A673 (cell line): ENCODE measurements around the gene IRGC. TPM values are rescaled to one million over a fixed set of nuclear protein-coding genes. Genes with fewer than 3 reads are reported as not detected.

Experiments
- BruUV-seq: library from RNA; stranded (reverse); fragments of 400-500 nt; replicated peaks from 2 replicates; lab custom pipeline; 2021; lab: Mats Ljungman, UMichigan
- CTCF ChIA-PET: fragments of 300-600 bp; sonication (Branson Sonifier 250); formaldehyde crosslinking; loops from one replicate; lab custom pipeline; 2022; ENCODE audit warnings: antibody characterized with exemption; lab: Charles Lee
- POLR2A ChIA-PET: fragments of 300-600 bp; sonication (Branson Sonifier 250); formaldehyde crosslinking; loops from one replicate; lab custom pipeline; 2022; ENCODE audit warnings: antibody characterized with exemption; ENCODE audit not compliant: low non-redundant PET; lab: Charles Lee
- DNase-seq: peaks from one replicate; pipeline ENCODE4 v3.0.0-alpha.2; 2015; ENCODE audit warnings: low spot score
- H3K27ac ChIP-seq: fragments of 200-600 bp; sonication (generic); 2 replicates; pipeline ENCODE4 v1.5.1; 2016; ENCODE audit warnings: mixed run types, low read depth, mild to moderate bottlenecking, mixed read lengths, antibody characterized with exemption, low read length; ENCODE audit not compliant: poor library complexity, severe bottlenecking
- H3K27me3 ChIP-seq: fragments of 200-600 bp; sonication (generic); replicated peaks from 2 replicates; pipeline ENCODE4 v1.6.1; 2017; ENCODE audit warnings: mixed run types, low read depth, mild to moderate bottlenecking, mixed read lengths, antibody characterized with exemption, low read length; ENCODE audit not compliant: insufficient read depth, poor library complexity
- H3K36me3 ChIP-seq: fragments of 200-600 bp; sonication (generic); 2 replicates; pipeline ENCODE4 v1.6.1; 2016; ENCODE audit warnings: mixed run types, mild to moderate bottlenecking, mixed read lengths, antibody characterized with exemption, low read length; ENCODE audit not compliant: insufficient read depth, poor library complexity, severe bottlenecking
- H3K4me1 ChIP-seq: fragments of 200-600 bp; sonication (generic); 2 replicates; pipeline ENCODE4 v1.6.1; 2017; ENCODE audit warnings: mixed run types, mild to moderate bottlenecking, mixed read lengths, antibody characterized with exemption, low read length; ENCODE audit not compliant: insufficient read depth, poor library complexity, severe bottlenecking
- H3K4me3 ChIP-seq: fragments of 200-600 bp; sonication (generic); 2 replicates; pipeline ENCODE4 v1.5.1; 2016; ENCODE audit warnings: low read depth, mixed run types, mild to moderate bottlenecking, mixed read lengths, low read length; ENCODE audit not compliant: poor library complexity, severe bottlenecking
- H3K9me3 ChIP-seq: fragments of 200-600 bp; sonication (generic); 2 replicates; pipeline ENCODE4 v1.6.1; 2016; ENCODE audit warnings: mixed run types, low read depth, mild to moderate bottlenecking, mixed read lengths, antibody characterized with exemption, low read length; ENCODE audit not compliant: poor library complexity, severe bottlenecking
- EZH2 ChIP-seq: fragments of 200-600 bp; sonication (generic); IDR thresholded peaks from 2 replicates; pipeline ENCODE4 v1.6.1; 2017; ENCODE audit warnings: borderline replicate concordance, low read depth, mild to moderate bottlenecking, mixed read lengths, antibody characterized with exemption, low read length; ENCODE audit not compliant: poor library complexity, severe bottlenecking
- intact Hi-C: fragments of 100-400 bp; cut with micrococcal nuclease; formaldehyde crosslinking; loops from one replicate; pipeline ENCODE4 v1.10.0; 2022; ENCODE audit not compliant: unreplicated experiment
- total RNA-seq: library from RNA; stranded (reverse); gene quantifications from 2 replicates; pipeline ENCODE4 v1.2.3, GENCODE V29; 2021
- TF ChIP-seq, protein P1 (sequence below): fragments of 300-800, 200-600 bp; sonication (generic); conservative IDR thresholded peaks from 2 replicates; pipeline ENCODE4 v1.5.1; 2017; ENCODE audit warnings: low read depth, mild to moderate bottlenecking, antibody characterized with exemption, low read length, moderate library complexity, mixed read lengths

Gene IRGC
- total RNA-seq, 1 experiment from 2014 or later = not detected

DNA sequence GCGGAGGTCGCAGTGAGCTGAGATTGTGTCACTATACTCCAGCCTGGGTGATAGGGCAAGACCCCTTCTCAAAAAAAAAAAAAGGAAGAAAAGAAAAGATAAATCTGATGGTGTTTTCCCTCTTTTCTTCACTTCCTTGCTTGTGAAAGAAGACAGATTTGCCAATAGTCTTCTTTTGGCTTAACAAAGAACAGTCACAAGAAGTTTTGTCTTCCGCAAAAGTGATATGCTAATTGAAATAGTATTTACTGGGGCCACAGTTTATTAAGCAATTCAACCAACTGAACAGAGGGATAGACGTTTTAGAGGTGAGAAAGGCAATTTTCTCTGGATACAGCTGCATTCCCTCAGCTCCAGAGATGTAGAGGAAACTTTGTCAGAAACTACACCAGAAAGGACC lies 23.0 kb upstream of the IRGC start:
- Histone ChIP-seq H3K27me3 (no peaks in the 10 kb centered on the region), H3K9me3 (peaks cover 15% of the 10 kb centered on the region), H3K27ac (no peak overlapping the region), H3K4me1 (no peaks in the 10 kb centered on the region), H3K36me3 (no peaks in the 10 kb centered on the region), H3K4me3 (no peak overlapping the region)
- intact Hi-C loops = no loop called here
- no peak for DNase-seq
- no peak for TF ChIP-seq EZH2
- TF ChIP-seq, protein P1, sequence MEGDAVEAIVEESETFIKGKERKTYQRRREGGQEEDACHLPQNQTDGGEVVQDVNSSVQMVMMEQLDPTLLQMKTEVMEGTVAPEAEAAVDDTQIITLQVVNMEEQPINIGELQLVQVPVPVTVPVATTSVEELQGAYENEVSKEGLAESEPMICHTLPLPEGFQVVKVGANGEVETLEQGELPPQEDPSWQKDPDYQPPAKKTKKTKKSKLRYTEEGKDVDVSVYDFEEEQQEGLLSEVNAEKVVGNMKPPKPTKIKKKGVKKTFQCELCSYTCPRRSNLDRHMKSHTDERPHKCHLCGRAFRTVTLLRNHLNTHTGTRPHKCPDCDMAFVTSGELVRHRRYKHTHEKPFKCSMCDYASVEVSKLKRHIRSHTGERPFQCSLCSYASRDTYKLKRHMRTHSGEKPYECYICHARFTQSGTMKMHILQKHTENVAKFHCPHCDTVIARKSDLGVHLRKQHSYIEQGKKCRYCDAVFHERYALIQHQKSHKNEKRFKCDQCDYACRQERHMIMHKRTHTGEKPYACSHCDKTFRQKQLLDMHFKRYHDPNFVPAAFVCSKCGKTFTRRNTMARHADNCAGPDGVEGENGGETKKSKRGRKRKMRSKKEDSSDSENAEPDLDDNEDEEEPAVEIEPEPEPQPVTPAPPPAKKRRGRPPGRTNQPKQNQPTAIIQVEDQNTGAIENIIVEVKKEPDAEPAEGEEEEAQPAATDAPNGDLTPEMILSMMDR = no peak
- ChIA-PET CTCF (interaction anchor here (0.8 kb wide), 1 partner anchor 52 kb away, joined by 3 read pairs; no protein-coding TSS in a partner anchor), POLR2A (no interaction called here)
- no TSS peak for BruUV-seq

DNA sequence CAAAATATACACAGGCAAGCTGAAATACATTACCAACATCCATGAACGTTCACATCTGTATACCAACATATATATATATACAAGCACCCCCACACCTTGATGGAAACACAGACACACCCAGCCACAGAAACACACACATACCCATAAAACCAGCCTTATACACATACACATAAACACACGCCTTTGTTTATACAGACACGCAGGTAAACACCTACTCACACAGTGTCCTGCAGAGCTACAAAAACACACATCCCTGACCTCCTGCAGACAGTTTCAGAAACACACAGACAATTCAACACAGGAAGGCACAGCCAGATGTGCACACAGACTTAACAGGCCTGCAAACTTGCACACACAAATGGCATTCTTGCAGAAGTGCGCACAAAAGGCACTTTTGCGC lies 21.3 kb upstream of the IRGC start:
- ChIA-PET POLR2A (no interaction called here), CTCF (no interaction called here)
- Histone ChIP-seq H3K4me1 (no peaks in the 10 kb centered on the region), H3K27me3 (no peaks in the 10 kb centered on the region), H3K4me3 (no peak overlapping the region), H3K36me3 (no peaks in the 10 kb centered on the region), H3K27ac (no peak overlapping the region), H3K9me3 (peaks cover 15% of the 10 kb centered on the region)
- intact Hi-C loops = no loop called here
- TF ChIP-seq EZH2 = no peak
- TF ChIP-seq, protein P1 = no peak
- no peak for DNase-seq
- no TSS peak for BruUV-seq

DNA sequence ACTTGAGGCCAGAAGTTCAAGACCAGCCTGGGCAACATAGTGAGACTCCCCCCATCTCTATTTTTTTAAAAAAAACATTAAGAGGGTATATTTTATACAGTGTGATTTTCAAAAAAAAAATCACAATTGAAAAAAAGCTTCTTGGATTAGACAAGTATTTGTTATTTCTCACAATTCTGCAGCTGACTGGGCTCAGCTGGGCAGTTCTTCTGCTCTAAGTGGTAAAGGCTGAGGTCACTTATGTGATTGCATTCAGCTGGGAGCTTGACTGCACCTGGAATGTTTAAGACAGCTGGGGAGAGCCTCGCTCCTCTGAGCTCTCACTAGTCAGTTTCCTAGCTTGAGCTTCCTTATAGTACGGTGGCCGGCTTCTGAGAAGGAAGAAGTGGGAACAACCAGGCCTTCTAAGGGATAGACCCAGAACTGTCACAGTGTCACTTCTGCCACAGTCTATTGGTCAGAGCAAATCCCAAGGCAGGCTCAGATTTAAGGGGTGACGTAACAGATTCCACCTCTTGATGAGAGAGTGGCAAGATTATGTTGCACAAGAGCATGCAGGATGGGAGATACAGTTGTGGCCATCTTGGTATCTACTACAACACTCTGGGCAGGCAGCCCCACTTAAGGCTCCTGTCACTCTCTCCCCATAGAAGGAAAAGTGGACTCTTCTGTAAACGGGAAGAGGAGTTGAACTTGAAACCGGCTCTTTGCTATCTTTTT lies 19.7 kb upstream of the IRGC start:
- DNase-seq = no peak
- ChIA-PET CTCF (no interaction called here), POLR2A (no interaction called here)
- no peak overlapping the region for H3K27ac ChIP-seq
- BruUV-seq = no TSS peak
- no peak overlapping the region for H3K4me3 ChIP-seq
- TF ChIP-seq EZH2 = no peak
- TF ChIP-seq, protein P1 = no peak
- H3K9me3 ChIP-seq = peaks cover 9% of the 10 kb centered on the region
- H3K36me3 ChIP-seq = no peaks in the 10 kb centered on the region
- no peaks in the 10 kb centered on the region for H3K27me3 ChIP-seq
- H3K4me1 ChIP-seq = no peaks in the 10 kb centered on the region
- intact Hi-C loops = no loop called here
